ENCODE results near the gene UBP1. TPM values are rescaled to one million over a fixed set of nuclear protein-coding genes. Genes with fewer than 3 reads are reported as not detected.

The UBP1 gene
- polyA plus RNA-seq, 1 of the 3 experiments (the other 2 are of a cell fraction), result 45.5 TPM

DNA sequence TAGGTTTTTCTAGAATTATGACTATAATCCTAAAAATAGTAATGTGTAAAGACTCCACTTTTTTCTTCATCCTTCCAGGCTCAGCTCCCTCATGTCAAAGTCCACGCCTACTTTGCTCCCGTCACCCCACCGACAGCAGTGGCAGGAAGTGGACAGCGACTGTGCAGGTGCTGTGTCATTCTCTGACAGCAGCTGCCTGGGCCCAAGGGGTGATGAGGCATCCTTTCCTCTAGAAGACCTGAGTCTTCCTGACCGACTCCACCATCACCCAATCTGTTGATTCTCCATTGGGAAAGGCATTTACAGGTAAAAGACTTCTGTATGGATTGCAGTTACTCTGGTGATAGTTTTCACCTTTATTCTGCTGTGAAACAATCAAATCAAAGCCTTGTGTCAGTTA, 54.8 kb downstream of the UBP1 start:
- POLR2A ChIA-PET, result no interaction called here
- CTCF ChIA-PET, result interaction anchor here (1.8 to 4.9 kb wide), 3 partner anchors 13 to 402 kb away, joined by 7 to 48 read pairs (median 7); no protein-coding TSS in a partner anchor
- 88% methylated on average over 5 of the region's 5 CpGs for WGBS (ENCODE audit: low lambda C conversion rate)

More for the DNA sequence above, 54.8 kb downstream of the UBP1 start:
- TF ChIP-seq POLR2AphosphoS5 (IDR thresholded peaks at IDR 0.05; ENCODE audit: low read depth, low read length) (no peak), YY1 (IDR thresholded peaks at IDR 0.05; ENCODE audit: low read depth) (no peak), MXI1 (IDR thresholded peaks at IDR 0.05; ENCODE audit: low read depth, low read length) (no peak), EP300 (IDR thresholded peaks at IDR 0.05; ENCODE audit: borderline replicate concordance in 1 of 2, low read depth in 1 of 2, low read length in 1 of 2) (no peak), SMC3 (IDR thresholded peaks at IDR 0.05; ENCODE audit: low read depth, low read length) (no peak), RAD21 (IDR thresholded peaks at IDR 0.05; ENCODE audit: low read length) (no peak), RCOR1 (IDR thresholded peaks at IDR 0.05; ENCODE audit: low read length) (no peak), EZH2phosphoT487 (IDR thresholded peaks at IDR 0.05; ENCODE audit: borderline replicate concordance, low read depth) (no peak), SIN3A (IDR thresholded peaks at IDR 0.05; ENCODE audit: borderline replicate concordance, low read depth, low read length) (no peak), CHD2 (IDR thresholded peaks at IDR 0.05; ENCODE audit: low read length, partially characterized antibody) (no peak), ELF1 (IDR thresholded peaks at IDR 0.05) (no peak), NFIC (IDR thresholded peaks at IDR 0.05; ENCODE audit: borderline replicate concordance) (no peak), RXRA (IDR thresholded peaks at IDR 0.05; ENCODE audit: borderline replicate concordance, low read depth) (no peak), TAF1 (IDR thresholded peaks at IDR 0.05; ENCODE audit: borderline replicate concordance, low read depth, low read length) (no peak), NRF1 (IDR thresholded peaks at IDR 0.05; ENCODE audit: low read depth, low read length) (no peak)
- TF ChIP-seq, protein P1, sequence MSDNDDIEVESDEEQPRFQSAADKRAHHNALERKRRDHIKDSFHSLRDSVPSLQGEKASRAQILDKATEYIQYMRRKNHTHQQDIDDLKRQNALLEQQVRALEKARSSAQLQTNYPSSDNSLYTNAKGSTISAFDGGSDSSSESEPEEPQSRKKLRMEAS (IDR thresholded peaks at IDR 0.05; ENCODE audit: low read depth), result no peak
- TF ChIP-seq, protein P2, sequence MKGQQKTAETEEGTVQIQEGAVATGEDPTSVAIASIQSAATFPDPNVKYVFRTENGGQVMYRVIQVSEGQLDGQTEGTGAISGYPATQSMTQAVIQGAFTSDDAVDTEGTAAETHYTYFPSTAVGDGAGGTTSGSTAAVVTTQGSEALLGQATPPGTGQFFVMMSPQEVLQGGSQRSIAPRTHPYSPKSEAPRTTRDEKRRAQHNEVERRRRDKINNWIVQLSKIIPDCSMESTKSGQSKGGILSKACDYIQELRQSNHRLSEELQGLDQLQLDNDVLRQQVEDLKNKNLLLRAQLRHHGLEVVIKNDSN (IDR thresholded peaks at IDR 0.05; ENCODE audit: borderline replicate concordance, low read depth), result no peak
- TF ChIP-seq, protein P3, sequence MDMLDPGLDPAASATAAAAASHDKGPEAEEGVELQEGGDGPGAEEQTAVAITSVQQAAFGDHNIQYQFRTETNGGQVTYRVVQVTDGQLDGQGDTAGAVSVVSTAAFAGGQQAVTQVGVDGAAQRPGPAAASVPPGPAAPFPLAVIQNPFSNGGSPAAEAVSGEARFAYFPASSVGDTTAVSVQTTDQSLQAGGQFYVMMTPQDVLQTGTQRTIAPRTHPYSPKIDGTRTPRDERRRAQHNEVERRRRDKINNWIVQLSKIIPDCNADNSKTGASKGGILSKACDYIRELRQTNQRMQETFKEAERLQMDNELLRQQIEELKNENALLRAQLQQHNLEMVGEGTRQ (IDR thresholded peaks at IDR 0.05; ENCODE audit: borderline replicate concordance, low read depth, low read length), result no peak
- TF ChIP-seq, protein P4, sequence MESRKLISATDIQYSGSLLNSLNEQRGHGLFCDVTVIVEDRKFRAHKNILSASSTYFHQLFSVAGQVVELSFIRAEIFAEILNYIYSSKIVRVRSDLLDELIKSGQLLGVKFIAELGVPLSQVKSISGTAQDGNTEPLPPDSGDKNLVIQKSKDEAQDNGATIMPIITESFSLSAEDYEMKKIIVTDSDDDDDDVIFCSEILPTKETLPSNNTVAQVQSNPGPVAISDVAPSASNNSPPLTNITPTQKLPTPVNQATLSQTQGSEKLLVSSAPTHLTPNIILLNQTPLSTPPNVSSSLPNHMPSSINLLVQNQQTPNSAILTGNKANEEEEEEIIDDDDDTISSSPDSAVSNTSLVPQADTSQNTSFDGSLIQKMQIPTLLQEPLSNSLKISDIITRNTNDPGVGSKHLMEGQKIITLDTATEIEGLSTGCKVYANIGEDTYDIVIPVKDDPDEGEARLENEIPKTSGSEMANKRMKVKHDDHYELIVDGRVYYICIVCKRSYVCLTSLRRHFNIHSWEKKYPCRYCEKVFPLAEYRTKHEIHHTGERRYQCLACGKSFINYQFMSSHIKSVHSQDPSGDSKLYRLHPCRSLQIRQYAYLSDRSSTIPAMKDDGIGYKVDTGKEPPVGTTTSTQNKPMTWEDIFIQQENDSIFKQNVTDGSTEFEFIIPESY (IDR thresholded peaks at IDR 0.05; ENCODE audit: borderline replicate concordance, low read depth), result no peak
- TF ChIP-seq, protein P5, sequence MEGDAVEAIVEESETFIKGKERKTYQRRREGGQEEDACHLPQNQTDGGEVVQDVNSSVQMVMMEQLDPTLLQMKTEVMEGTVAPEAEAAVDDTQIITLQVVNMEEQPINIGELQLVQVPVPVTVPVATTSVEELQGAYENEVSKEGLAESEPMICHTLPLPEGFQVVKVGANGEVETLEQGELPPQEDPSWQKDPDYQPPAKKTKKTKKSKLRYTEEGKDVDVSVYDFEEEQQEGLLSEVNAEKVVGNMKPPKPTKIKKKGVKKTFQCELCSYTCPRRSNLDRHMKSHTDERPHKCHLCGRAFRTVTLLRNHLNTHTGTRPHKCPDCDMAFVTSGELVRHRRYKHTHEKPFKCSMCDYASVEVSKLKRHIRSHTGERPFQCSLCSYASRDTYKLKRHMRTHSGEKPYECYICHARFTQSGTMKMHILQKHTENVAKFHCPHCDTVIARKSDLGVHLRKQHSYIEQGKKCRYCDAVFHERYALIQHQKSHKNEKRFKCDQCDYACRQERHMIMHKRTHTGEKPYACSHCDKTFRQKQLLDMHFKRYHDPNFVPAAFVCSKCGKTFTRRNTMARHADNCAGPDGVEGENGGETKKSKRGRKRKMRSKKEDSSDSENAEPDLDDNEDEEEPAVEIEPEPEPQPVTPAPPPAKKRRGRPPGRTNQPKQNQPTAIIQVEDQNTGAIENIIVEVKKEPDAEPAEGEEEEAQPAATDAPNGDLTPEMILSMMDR (IDR thresholded peaks at IDR 0.05), result no peak
- Histone ChIP-seq H3K27me3 (ENCODE audit: insufficient read depth) (no peaks in the 10 kb centered on the region), H3K79me2 (ENCODE audit: insufficient read depth) (peaks cover 25% of the 10 kb centered on the region), H3K4me2 (no peak overlapping the region), H3K27ac (ENCODE audit: low read depth in 2 of 2, low read length in 1 of 2) (no peak overlapping the region), H3K9ac (no peak overlapping the region), H3F3A (replicated peaks; ENCODE audit: insufficient read depth) (peaks cover 19% of the 10 kb centered on the region), H3K4me1 (ENCODE audit: control insufficient read depth in 1 of 2, insufficient read depth in 2 of 2, low read depth in 1 of 2, low read length in 1 of 2) (peaks cover 3 to 19% of the 10 kb centered on the region in 2 experiments; a peak in 3 of 4 replicates), H3K36me3 (replicated peaks in 1 of 2; ENCODE audit: control insufficient read depth in 1 of 2, insufficient read depth in 2 of 2, low read length in 1 of 2) (peaks cover 61 to 70% of the 10 kb centered on the region in 2 experiments), H4K20me1 (ENCODE audit: insufficient read depth) (no peaks in the 10 kb centered on the region), H3K9me2 (no peaks in the 10 kb centered on the region), H2AFZ (ENCODE audit: low read depth) (no peak overlapping the region), H3K9me3 (no peaks in the 10 kb centered on the region), H3K4me3 (ENCODE audit: low read depth in 2 of 2, low read length in 1 of 2) (no peak overlapping the region)
- DNase-seq, result no peak
